Suprapubic skin (tissue), 3 donors: ENCODE measurements around the gene WWOX.

Source experiments
- CTCF ChIP-seq, 2 donors: fragments of 200-600 bp in 1 of 2; fragments of 450-650 bp in 1 of 2; sonication (generic) in 1 of 2; IDR thresholded peaks; one replicate each; pipeline ENCODE4 v1.5.1; 2016 to 2019; ENCODE audit warnings: antibody characterized with exemption in 2 of 2, mild to moderate bottlenecking in 1 of 2, moderate library complexity in 1 of 2
- POLR2A ChIP-seq, 2 donors: fragments of 450-650 bp; IDR thresholded peaks; one replicate each; pipeline ENCODE4 v1.6.1; 2017; ENCODE audit warnings: antibody characterized with exemption in 2 of 2, mild to moderate bottlenecking in 2 of 2, moderate library complexity in 2 of 2

- TF ChIP-seq CTCF (IDR thresholded peaks at IDR 0.05) (no peak), POLR2A (IDR thresholded peaks at IDR 0.05) (no peak)
Observed at GRCh38 chr16:78956859-78957258, 857.4 kb downstream of the WWOX start.
